K562 (cell line): ENCODE results near the gene GLMN. TPM values are rescaled to one million over a fixed set of nuclear protein-coding genes. Genes with fewer than 3 reads are reported as not detected.

Experiments
- ATAC-seq: fragments of 200-7000 bp; cut with Tn5 transposase; 3 replicates; pipeline ENCODE4 v1.9.1; 2020; ENCODE audit warnings: moderate library complexity
- BruUV-seq: library from RNA; stranded (reverse); fragments of 400-500 nt; replicated peaks from 2 replicates; lab custom pipeline; 2021; lab: Mats Ljungman, UMichigan
- CTCF ChIA-PET: fragments of 300-600 bp; formaldehyde crosslinking; extraction: SDS; loops from one replicate; lab custom pipeline; 2021; ENCODE audit warnings: low intra/inter-chr PET ratio; lab: Yijun Ruan, JAX
- POLR2A ChIA-PET: fragments of 300-600, 350-650 bp; sonication (Branson Sonifier 250); formaldehyde crosslinking; extraction: SDS; loops from one replicate; lab custom pipeline; 2021; ENCODE audit warnings: antibody characterized with exemption, inconsistent platforms; lab: Yijun Ruan, JAX
- DNase-seq, 4 experiments: peaks; one replicate each; pipeline versions ENCODE4 v3.0.0 to v3.0.0-alpha.2; 2011 to 2018; ENCODE audit warnings: low spot score in 3 of 4, mixed read lengths in 3 of 4; ENCODE audit errors: extremely low read depth in 1 of 4
- FAIRE-seq: peaks from 2 replicates; lab custom pipeline; 2011; peaks lifted over from hg19 to GRCh38; lab: Jason Lieb, UNC
- H2AFZ ChIP-seq: 2 replicates; pipeline ENCODE4 v1.6.0; 2011; ENCODE audit warnings: low read depth, low read length, control low read depth, inconsistent platforms
- H3K27ac ChIP-seq: fragments of 200-600 bp; 3 replicates; pipeline ENCODE4 v1.8.0; 2011; ENCODE audit warnings: low read depth, mild to moderate bottlenecking, control low read depth, inconsistent platforms, low read length, moderate library complexity, mixed read lengths; ENCODE audit errors: extremely low read depth
- H3K27me3 ChIP-seq, 2 experiments: fragments of 300-600 bp in 1 of 2; 2 replicates in 1 of 2; 3 replicates in 1 of 2; pipeline versions ENCODE4 v1.6.0 to v1.8.0; 2011; ENCODE audit warnings: inconsistent platforms in 2 of 2, low read length in 2 of 2, mild to moderate bottlenecking in 1 of 2, mixed read lengths in 1 of 2, moderate library complexity in 1 of 2; ENCODE audit not compliant: control insufficient read depth in 2 of 2, insufficient read depth in 2 of 2
- H3K36me3 ChIP-seq: fragments of 300-600 bp; 3 replicates; pipeline ENCODE4 v1.8.0; 2011; ENCODE audit warnings: mild to moderate bottlenecking, low read length, inconsistent platforms; ENCODE audit not compliant: control insufficient read depth, insufficient read depth
- H3K4me1 ChIP-seq, 2 experiments: fragments of 200-600 bp in 1 of 2; replicated peaks in 1 of 2; 2 replicates in 1 of 2; 3 replicates in 1 of 2; pipeline versions ENCODE4 v1.5.1 to v1.8.0; 2011; ENCODE audit warnings: inconsistent platforms in 2 of 2, low read length in 2 of 2, mild to moderate bottlenecking in 1 of 2, mixed read lengths in 1 of 2, moderate library complexity in 1 of 2; ENCODE audit not compliant: control insufficient read depth in 2 of 2, insufficient read depth in 2 of 2
- H3K4me2 ChIP-seq: 2 replicates; pipeline ENCODE4 v1.6.1; 2011; ENCODE audit warnings: low read length, control low read depth, inconsistent platforms, mixed read lengths; ENCODE audit not compliant: insufficient read depth
- H3K4me3 ChIP-seq: fragments of 200-600 bp; sonication (generic), shearing (Covaris generic); 2 replicates; pipeline ENCODE4 v1.5.1; 2016; ENCODE audit warnings: control low read depth, inconsistent platforms
- H3K79me2 ChIP-seq: fragments of 200-600 bp; 3 replicates; pipeline ENCODE4 v1.8.0; 2011; ENCODE audit warnings: low read length, inconsistent platforms; ENCODE audit not compliant: control insufficient read depth, insufficient read depth
- H3K9ac ChIP-seq, 2 experiments: 2 replicates each; pipeline versions ENCODE4 v1.6.0 to v1.6.1; 2011; ENCODE audit warnings: low read depth in 2 of 2, low read length in 2 of 2, control low read depth in 1 of 2, inconsistent platforms in 1 of 2, mild to moderate bottlenecking in 1 of 2, mixed read lengths in 1 of 2; ENCODE audit not compliant: insufficient read depth in 1 of 2
- H3K9me1 ChIP-seq: one replicate; pipeline ENCODE4 v1.6.0; 2011; ENCODE audit warnings: inconsistent platforms, mild to moderate bottlenecking, low read length, moderate library complexity; ENCODE audit not compliant: control insufficient read depth, insufficient read depth
- H3K9me3 ChIP-seq: replicated peaks from 2 replicates; pipeline ENCODE4 v1.5.1; 2011; ENCODE audit warnings: low read depth, low read length, inconsistent platforms; ENCODE audit not compliant: control insufficient read depth, insufficient read depth
- H4K20me1 ChIP-seq: replicated peaks from 2 replicates; pipeline ENCODE4 v1.6.1; 2011; ENCODE audit warnings: low read length, inconsistent platforms, mixed read lengths; ENCODE audit not compliant: control insufficient read depth, insufficient read depth
- CCAR2 ChIP-seq: fragments of 200-400 bp; formaldehyde crosslinking; IDR thresholded peaks from 2 replicates; pipeline ENCODE4 v1.6.1; 2017; ENCODE audit warnings: mild to moderate bottlenecking, low read depth, low read length
- CHCHD3 ChIP-seq: fragments of 250-450 bp; sonication (Bioruptor Pico); IDR thresholded peaks from 2 replicates; pipeline ENCODE4 v2.1.2; 2022; ENCODE audit warnings: mild to moderate bottlenecking
- GABPB1 ChIP-seq: sonication (generic); formaldehyde crosslinking; IDR thresholded peaks from 2 replicates; pipeline ENCODE4 v1.8.0; 2022; ENCODE audit warnings: mild to moderate bottlenecking, missing genetic modification reagents
- MAFK ChIP-seq: IDR thresholded peaks from 2 replicates; pipeline ENCODE4 v1.6.1; 2011; ENCODE audit warnings: low read length, improper control_type of control experiment
- MEF2A ChIP-seq: IDR thresholded peaks from 2 replicates; pipeline ENCODE4 v1.6.1; 2011; ENCODE audit warnings: low read depth, mild to moderate bottlenecking, low read length, moderate library complexity; ENCODE audit not compliant: control insufficient read depth
- SAFB2 ChIP-seq: fragments of 200-400 bp; formaldehyde crosslinking; IDR thresholded peaks from 2 replicates; pipeline ENCODE4 v1.6.1; 2018; ENCODE audit warnings: borderline replicate concordance, low read length, low read depth, moderate library complexity; ENCODE audit not compliant: severe bottlenecking
- SAP30 ChIP-seq: fragments of 200-600 bp; sonication (generic); IDR thresholded peaks from 2 replicates; pipeline ENCODE4 v1.6.1; 2012; ENCODE audit warnings: borderline replicate concordance, low read depth, mild to moderate bottlenecking, moderate library complexity, low read length, control low read depth, inconsistent platforms; ENCODE audit not compliant: insufficient read depth, poor library complexity, severe bottlenecking
- SMAD1 ChIP-seq: fragments of 150-350 bp; IDR thresholded peaks from 2 replicates; pipeline ENCODE4 v1.6.1; 2014; ENCODE audit warnings: low read length, low read depth; ENCODE audit not compliant: partially characterized antibody
- SMARCA4 ChIP-seq: fragments of 450-650 bp; IDR thresholded peaks from 2 replicates; pipeline ENCODE4 v1.6.1; 2016
- SRSF3 ChIP-seq: fragments of 200-400 bp; formaldehyde crosslinking; IDR thresholded peaks from 2 replicates; pipeline ENCODE4 v1.6.1; 2016; ENCODE audit warnings: mild to moderate bottlenecking, low read length, moderate library complexity; ENCODE audit not compliant: insufficient read depth
- TBL1XR1 ChIP-seq, 2 experiments: IDR thresholded peaks; 2 replicates each; pipeline ENCODE4 v1.6.1; 2012; ENCODE audit warnings: improper control_type of control experiment in 2 of 2, low read length in 2 of 2, mild to moderate bottlenecking in 1 of 2
- ZNF124 ChIP-seq: sonication (generic); formaldehyde crosslinking; IDR thresholded peaks from 2 replicates; pipeline ENCODE4 v1.8.1; 2022; ENCODE audit warnings: missing genetic modification reagents
- ZNF174 ChIP-seq: fragments of 250-450 bp; sonication (Bioruptor Pico); IDR thresholded peaks from 2 replicates; pipeline ENCODE4 v1.4.0; 2020; ENCODE audit warnings: mild to moderate bottlenecking
- ZNF232 ChIP-seq: sonication (generic); formaldehyde crosslinking; IDR thresholded peaks from 2 replicates; pipeline ENCODE4 v1.8.0; 2022; ENCODE audit warnings: mild to moderate bottlenecking, missing genetic modification reagents
- ZNF778 ChIP-seq: fragments of 450-650 bp; formaldehyde crosslinking; IDR thresholded peaks from 2 replicates; pipeline ENCODE4 v1.4.0; 2020; ENCODE audit warnings: mild to moderate bottlenecking, moderate library complexity
- ZSCAN32 ChIP-seq: fragments of 450-650 bp; formaldehyde crosslinking; IDR thresholded peaks from 2 replicates; pipeline ENCODE4 v1.4.0; 2020; ENCODE audit warnings: mild to moderate bottlenecking, moderate library complexity
- WGBS: fragments of 100-300 bp; shearing (Covaris generic); methylation state at CpG from one replicate; pipeline ENCODE4 v1.1.6; 2016; ENCODE audit warnings: low coverage, mixed read lengths; ENCODE audit not compliant: insufficient coverage; ENCODE audit errors: missing lambda C conversion rate; 5-methylcytosine and 5-hydroxymethylcytosine counted together
- in situ Hi-C: fragments of 300-500 bp; cut with MboI; formaldehyde crosslinking; loops from 4 replicates; pipeline ENCODE4 v1.15.0; 2018; ENCODE audit warnings: inconsistent platforms, mixed read lengths
- intact Hi-C: fragments of 100-400 bp; cut with micrococcal nuclease; formaldehyde crosslinking; loops from 2 replicates; pipeline ENCODE4 v1.14.2; 2022
- polyA plus RNA-seq, 8 experiments: library from polyadenylated mRNA; depleted of rRNA in 4 of 8; stranded (reverse) in 5 of 8; unstranded in 3 of 8; fragments of >200 nt; fragmentation: Nextera tagmentation in 2 of 8; fragmentation: Illumina TruSeq in 1 of 8; extraction: Ambion mirVana in 2 of 8; extraction: Trizol in 1 of 8; gene quantifications; 2 replicates each; pipeline versions ENCODE4 v1.2.1 to v1.2.3, GENCODE V29; 2011 to 2014; ENCODE audit warnings: inconsistent platforms in 1 of 8, missing spikeins in 1 of 8
- total RNA-seq, 7 experiments: library from RNA; depleted of rRNA in 6 of 7; stranded (reverse); fragments of >200 nt in 6 of 7; fragmentation: Illumina TruSeq in 2 of 7; extraction: Trizol in 2 of 7; gene quantifications; 2 replicates each; pipeline versions ENCODE4 v1.2.1 to v1.2.3, GENCODE V29; 2011 to 2021; ENCODE audit warnings: low replicate concordance in 1 of 7
- TF ChIP-seq, protein P1 (sequence below): sonication (generic); formaldehyde crosslinking; IDR thresholded peaks from 2 replicates; pipeline ENCODE4 v1.8.0; 2022; ENCODE audit warnings: mild to moderate bottlenecking, missing genetic modification reagents

GLMN gene
- total and polyA plus RNA-seq, 9 of the 15 experiments (the other 6 are each of a cell fraction or from before 2014, with no cell fraction given): 13.0 to 24.8 (median 19.0) TPM

DNA sequence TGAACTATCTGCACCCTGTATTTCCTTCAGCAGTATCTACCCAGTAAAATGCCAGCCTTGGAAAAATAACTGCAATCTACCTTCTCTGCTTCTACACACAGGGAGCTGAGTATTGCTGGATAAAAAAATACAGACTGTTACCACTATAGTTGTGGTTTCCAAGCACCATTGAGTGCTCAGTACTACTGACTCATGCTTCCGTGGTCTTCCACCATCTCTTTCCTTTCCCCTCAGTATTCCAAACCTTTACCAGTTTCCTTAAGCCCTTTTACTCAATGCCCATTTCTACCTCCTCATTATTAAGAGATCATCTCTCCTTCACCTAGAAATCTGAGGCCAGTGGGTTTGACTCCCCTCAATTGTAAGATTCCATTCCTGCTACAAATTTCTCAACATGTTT lies 23.8 kb downstream of the GLMN start (continued):
- TF ChIP-seq, protein P1, sequence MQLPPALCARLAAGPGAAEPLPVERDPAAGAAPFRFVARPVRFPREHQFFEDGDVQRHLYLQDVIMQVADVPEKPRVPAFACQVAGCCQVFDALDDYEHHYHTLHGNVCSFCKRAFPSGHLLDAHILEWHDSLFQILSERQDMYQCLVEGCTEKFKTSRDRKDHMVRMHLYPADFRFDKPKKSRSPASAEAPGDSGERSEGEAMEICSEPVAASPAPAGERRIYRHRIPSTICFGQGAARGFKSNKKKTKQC (CRISPR knock-in tag): no peak
- TF ChIP-seq, all 486 proteins: peak for 0

DNA sequence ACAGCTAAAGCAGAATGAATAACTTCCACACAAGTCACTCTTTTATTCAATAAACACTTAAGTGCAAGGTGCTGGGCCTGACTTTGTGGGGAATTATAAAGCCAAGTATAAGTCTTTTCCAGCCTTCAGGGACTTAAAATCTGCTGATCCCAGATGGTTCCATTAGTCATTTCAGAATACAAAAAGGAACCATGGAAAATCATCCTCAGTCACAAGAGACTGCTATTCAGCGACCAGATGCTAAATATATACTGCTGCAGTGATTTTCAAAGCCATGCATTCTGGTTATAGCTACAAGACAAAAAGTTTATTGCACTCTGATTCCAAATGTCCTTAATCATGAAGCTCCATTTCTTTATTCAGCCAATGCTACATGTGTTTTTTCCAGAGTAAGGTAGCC lies 25.7 kb downstream of the GLMN start:
- TF ChIP-seq SAFB2: no peak
- no peak for TF ChIP-seq CCAR2
- no peak for TF ChIP-seq ZNF124 (CRISPR knock-in tag)
- TF ChIP-seq ZNF232 (CRISPR knock-in tag): no peak
- TF ChIP-seq TBL1XR1 (IDR thresholded peaks at IDR 0.05; ENCODE audit: low read length in 2 of 2): no peak
- no peak for TF ChIP-seq SMARCA4
- TF ChIP-seq GABPB1: no peak
- no peak for TF ChIP-seq MAFK
- TF ChIP-seq ZNF174 (CRISPR knock-in tag): no peak
- TF ChIP-seq ZSCAN32 (CRISPR knock-in tag): no peak
- no peak for TF ChIP-seq ZNF778 (CRISPR knock-in tag)
- no peak for TF ChIP-seq MEF2A
- TF ChIP-seq CHCHD3 (CRISPR knock-in tag): no peak
- no peak for TF ChIP-seq SMAD1
- TF ChIP-seq SAP30: no peak
- TF ChIP-seq SRSF3: no peak
- TF ChIP-seq, all 486 proteins: peak for 0
- no peak overlapping the region for H2AFZ ChIP-seq
- H3K36me3 ChIP-seq: peaks cover 57% of the 10 kb centered on the region
- no peaks in the 10 kb centered on the region for H4K20me1 ChIP-seq
- H3K27ac ChIP-seq: no peak overlapping the region
- H3K4me1 ChIP-seq: no peaks in the 10 kb centered on the region
- 100% methylated on average over 1 of the region's 1 CpG for WGBS
- no TSS peak for BruUV-seq
- in situ Hi-C loops: no loop called here
- no peak overlapping the region for H3K4me3 ChIP-seq
- no peak for ATAC-seq
- no peaks in the 10 kb centered on the region for H3K9me1 ChIP-seq
- intact Hi-C loops: no loop called here
- no peak for FAIRE-seq
- H3K79me2 ChIP-seq: no peaks in the 10 kb centered on the region
- H3K9me3 ChIP-seq: no peaks in the 10 kb centered on the region
- CTCF ChIA-PET: no interaction called here
- POLR2A ChIA-PET: interaction anchor here (0.6 kb wide), 1 partner anchor 90 kb away, joined by 3 read pairs; no protein-coding TSS in a partner anchor
- H3K27me3 ChIP-seq: no peaks in the 10 kb centered on the region
- DNase-seq: no peak
- no peak overlapping the region for H3K4me2 ChIP-seq
- H3K9ac ChIP-seq: no peak overlapping the region
